ENCODE results near the gene TMEM117. TPM values are rescaled to one million over a fixed set of nuclear protein-coding genes. Genes with fewer than 3 reads are reported as not detected.

TMEM117 gene
- total RNA-seq, 5 donors from 2014 or later (not counting 1 experiment from before 2014, with no cell fraction given), result 3.3 to 4.4 (median 3.9) TPM

GRCh38 chr12:44217146-44217883 lies 381.4 kb downstream of the TMEM117 start:
- no peaks in the 10 kb centered on the region for H3K36me3 ChIP-seq (ENCODE audit: control insufficient read depth in 2 of 2, extremely low read depth in 1 of 2, insufficient read depth in 1 of 2, low read length in 1 of 2)
- Mint-ChIP-seq H3K27me3 (no peaks in the 10 kb centered on the region), H3K27ac (no peak overlapping the region), H3K4me3 (no peak overlapping the region), H3K4me1 (no peaks in the 10 kb centered on the region), H3K9me3 (peaks cover 5 to 23% (median 8%) of the 10 kb centered on the region in 3 donors), H3K36me3 (peaks cover 23% of the 10 kb centered on the region)
- 100% methylated on average over 2 of the region's 4 CpGs for WGBS (ENCODE audit: insufficient coverage)
- H3K4me3 ChIP-seq (ENCODE audit: control insufficient read depth in 1 of 2, extremely low read depth in 1 of 2, low read length in 1 of 2), result no peak overlapping the region
- no peaks in the 10 kb centered on the region for H3K27me3 ChIP-seq (replicated peaks in 1 of 2; ENCODE audit: control insufficient read depth in 2 of 2, extremely low read depth in 1 of 2, insufficient read depth in 2 of 2, low read length in 1 of 2)
- no peak overlapping the region for H3K27ac ChIP-seq (ENCODE audit: low read length)
- DNase-seq (no peak), ATAC-seq (replicated peaks in 1 of 4) (no peak)
- H3K4me1 ChIP-seq (ENCODE audit: control insufficient read depth in 1 of 2, extremely low read depth in 1 of 2, insufficient read depth in 2 of 2, low read length in 2 of 2), result no peaks in the 10 kb centered on the region
- no peaks in the 10 kb centered on the region for H3K9me3 ChIP-seq
- ChIA-PET POLR2A (no interaction called here), CTCF (no interaction called here)

- CTCF ChIA-PET, result no interaction called here
- ATAC-seq (replicated peaks in 1 of 4) (no peak), DNase-seq (no peak)
- H3K4me1 ChIP-seq (ENCODE audit: control insufficient read depth in 1 of 2, extremely low read depth in 1 of 2, insufficient read depth in 2 of 2, low read length in 2 of 2), result no peaks in the 10 kb centered on the region
- Mint-ChIP-seq H3K4me1 (no peaks in the 10 kb centered on the region), H3K4me3 (no peak overlapping the region), H3K9me3 (peaks cover 0 to 11% (median 0%) of the 10 kb centered on the region in 3 donors), H3K27me3 (no peaks in the 10 kb centered on the region), H3K27ac (no peak overlapping the region), H3K36me3 (peaks cover 5% of the 10 kb centered on the region)
- no peaks in the 10 kb centered on the region for H3K27me3 ChIP-seq (replicated peaks in 1 of 2; ENCODE audit: control insufficient read depth in 2 of 2, extremely low read depth in 1 of 2, insufficient read depth in 2 of 2, low read length in 1 of 2)
- H3K9me3 ChIP-seq, result no peaks in the 10 kb centered on the region
- WGBS (ENCODE audit: insufficient coverage), result 38% methylated on average over 1 of the region's 2 CpGs
- POLR2A ChIA-PET, result no interaction called here
- no peak overlapping the region for H3K27ac ChIP-seq (ENCODE audit: low read length)
- no peak overlapping the region for H3K4me3 ChIP-seq (ENCODE audit: control insufficient read depth in 1 of 2, extremely low read depth in 1 of 2, low read length in 1 of 2)
- no peaks in the 10 kb centered on the region for H3K36me3 ChIP-seq (ENCODE audit: control insufficient read depth in 2 of 2, extremely low read depth in 1 of 2, insufficient read depth in 1 of 2, low read length in 1 of 2)
These were observed 387.9 kb downstream of the TMEM117 start for GRCh38 chr12:44223736-44224135.

GRCh38 chr12:44224399-44225148 lies 388.7 kb downstream of the TMEM117 start:
- ChIA-PET POLR2A (no interaction called here), CTCF (interaction anchor here in 1 of 2 donors (0.6 kb wide), 1 partner anchor 1031 kb away, joined by 10 read pairs; no protein-coding TSS in a partner anchor)
- Mint-ChIP-seq H3K27ac (no peak overlapping the region), H3K9me3 (peaks cover 0 to 10% (median 0%) of the 10 kb centered on the region in 3 donors), H3K27me3 (no peaks in the 10 kb centered on the region), H3K4me3 (no peak overlapping the region), H3K4me1 (no peaks in the 10 kb centered on the region), H3K36me3 (peaks cover 5% of the 10 kb centered on the region)
- WGBS (ENCODE audit: insufficient coverage), result no CpG with 5 or more reads among the region's 4 CpGs
- H3K36me3 ChIP-seq (ENCODE audit: control insufficient read depth in 2 of 2, extremely low read depth in 1 of 2, insufficient read depth in 1 of 2, low read length in 1 of 2), result no peaks in the 10 kb centered on the region
- H3K4me3 ChIP-seq (ENCODE audit: control insufficient read depth in 1 of 2, extremely low read depth in 1 of 2, low read length in 1 of 2), result no peak overlapping the region
- no peak overlapping the region for H3K27ac ChIP-seq (ENCODE audit: low read length)
- H3K27me3 ChIP-seq (replicated peaks in 1 of 2; ENCODE audit: control insufficient read depth in 2 of 2, extremely low read depth in 1 of 2, insufficient read depth in 2 of 2, low read length in 1 of 2), result no peaks in the 10 kb centered on the region
- H3K9me3 ChIP-seq, result no peaks in the 10 kb centered on the region
- ATAC-seq (replicated peaks in 1 of 4) (no peak), DNase-seq (no peak)
- no peaks in the 10 kb centered on the region for H3K4me1 ChIP-seq (ENCODE audit: control insufficient read depth in 1 of 2, extremely low read depth in 1 of 2, insufficient read depth in 2 of 2, low read length in 2 of 2)

- Histone ChIP-seq H3K9me3 (no peaks in the 10 kb centered on the region), H3K36me3 (ENCODE audit: control insufficient read depth in 2 of 2, extremely low read depth in 1 of 2, insufficient read depth in 1 of 2, low read length in 1 of 2) (no peaks in the 10 kb centered on the region), H3K4me1 (ENCODE audit: control insufficient read depth in 1 of 2, extremely low read depth in 1 of 2, insufficient read depth in 2 of 2, low read length in 2 of 2) (no peaks in the 10 kb centered on the region), H3K4me3 (ENCODE audit: control insufficient read depth in 1 of 2, extremely low read depth in 1 of 2, low read length in 1 of 2) (no peak overlapping the region), H3K27me3 (replicated peaks in 1 of 2; ENCODE audit: control insufficient read depth in 2 of 2, extremely low read depth in 1 of 2, insufficient read depth in 2 of 2, low read length in 1 of 2) (no peaks in the 10 kb centered on the region), H3K27ac (ENCODE audit: low read length) (no peak overlapping the region)
- ChIA-PET POLR2A (no interaction called here), CTCF (no interaction called here)
- Mint-ChIP-seq H3K4me1 (no peaks in the 10 kb centered on the region), H3K36me3 (peaks cover 5% of the 10 kb centered on the region), H3K27ac (no peak overlapping the region), H3K4me3 (no peak overlapping the region), H3K27me3 (no peaks in the 10 kb centered on the region), H3K9me3 (peaks cover 0 to 4% (median 0%) of the 10 kb centered on the region in 3 donors)
- WGBS (ENCODE audit: insufficient coverage), result no CpG with 5 or more reads among the region's 2 CpGs
- DNase-seq, result no peak
- no peak for ATAC-seq (replicated peaks in 1 of 4)
These were observed 389.2 kb downstream of the TMEM117 start for GRCh38 chr12:44225149-44225510.

- no CpG with 5 or more reads among the region's 2 CpGs for WGBS (ENCODE audit: insufficient coverage)
- H3K36me3 Mint-ChIP-seq, result no peaks in the 10 kb centered on the region
- Histone ChIP-seq H3K27ac (ENCODE audit: low read length) (no peak overlapping the region), H3K36me3 (ENCODE audit: control insufficient read depth in 2 of 2, extremely low read depth in 1 of 2, insufficient read depth in 1 of 2, low read length in 1 of 2) (no peaks in the 10 kb centered on the region), H3K4me1 (ENCODE audit: control insufficient read depth in 1 of 2, extremely low read depth in 1 of 2, insufficient read depth in 2 of 2, low read length in 2 of 2) (no peaks in the 10 kb centered on the region), H3K4me3 (ENCODE audit: control insufficient read depth in 1 of 2, extremely low read depth in 1 of 2, low read length in 1 of 2) (no peak overlapping the region), H3K27me3 (replicated peaks in 1 of 2; ENCODE audit: control insufficient read depth in 2 of 2, extremely low read depth in 1 of 2, insufficient read depth in 2 of 2, low read length in 1 of 2) (no peaks in the 10 kb centered on the region), H3K9me3 (no peaks in the 10 kb centered on the region)
- no peaks in the 10 kb centered on the region for H3K27me3 Mint-ChIP-seq
- ATAC-seq (replicated peaks in 1 of 4) (no peak), DNase-seq (no peak)
- no peaks in the 10 kb centered on the region for H3K4me1 Mint-ChIP-seq
- no peak overlapping the region for H3K4me3 Mint-ChIP-seq
- H3K9me3 Mint-ChIP-seq, result no peaks in the 10 kb centered on the region
- ChIA-PET CTCF (no interaction called here), POLR2A (no interaction called here)
- H3K27ac Mint-ChIP-seq, result no peak overlapping the region
These were observed 391.7 kb downstream of the TMEM117 start for GRCh38 chr12:44227616-44228015.

- H3K4me3 ChIP-seq (ENCODE audit: control insufficient read depth in 1 of 2, extremely low read depth in 1 of 2, low read length in 1 of 2), result no peak overlapping the region
- Mint-ChIP-seq H3K27me3 (no peaks in the 10 kb centered on the region), H3K4me3 (no peak overlapping the region), H3K27ac (no peak overlapping the region), H3K4me1 (no peaks in the 10 kb centered on the region), H3K9me3 (no peaks in the 10 kb centered on the region), H3K36me3 (no peaks in the 10 kb centered on the region)
- DNase-seq, result no peak
- H3K36me3 ChIP-seq (ENCODE audit: control insufficient read depth in 2 of 2, extremely low read depth in 1 of 2, insufficient read depth in 1 of 2, low read length in 1 of 2), result no peaks in the 10 kb centered on the region
- no peak overlapping the region for H3K27ac ChIP-seq (ENCODE audit: low read length)
- POLR2A ChIA-PET, result no interaction called here
- H3K9me3 ChIP-seq, result no peaks in the 10 kb centered on the region
- WGBS (ENCODE audit: insufficient coverage), result 100% methylated on average over 1 of the region's 4 CpGs
- H3K4me1 ChIP-seq (ENCODE audit: control insufficient read depth in 1 of 2, extremely low read depth in 1 of 2, insufficient read depth in 2 of 2, low read length in 2 of 2), result no peaks in the 10 kb centered on the region
- CTCF ChIA-PET, result no interaction called here
- no peak for ATAC-seq (replicated peaks in 1 of 4)
- no peaks in the 10 kb centered on the region for H3K27me3 ChIP-seq (replicated peaks in 1 of 2; ENCODE audit: control insufficient read depth in 2 of 2, extremely low read depth in 1 of 2, insufficient read depth in 2 of 2, low read length in 1 of 2)
These were observed 394.0 kb downstream of the TMEM117 start for GRCh38 chr12:44229846-44230245.
